Measurements from ENCODE around the gene LIME1. TPM values are rescaled to one million over a fixed set of nuclear protein-coding genes. Genes with fewer than 3 reads are reported as not detected.

LIME1 gene
- total RNA-seq, 1 donor from 2014 or later: 12.5 TPM

GRCh38 chr20:63777614-63778013 lies 41.1 kb downstream of the LIME1 start:
- no peak overlapping the region for H3K4me3 Mint-ChIP-seq (ENCODE audit: unreplicated experiment)
- no peaks in the 10 kb centered on the region for H3K27me3 Mint-ChIP-seq (ENCODE audit: unreplicated experiment)
- H3K9me3 Mint-ChIP-seq (ENCODE audit: unreplicated experiment): no peaks in the 10 kb centered on the region
- H3K36me3 Mint-ChIP-seq (ENCODE audit: unreplicated experiment): peaks cover 7% of the 10 kb centered on the region
- TF ChIP-seq CTCF (IDR thresholded peaks at IDR 0.05): no peak
- no peak for DNase-seq (ENCODE audit: extremely low spot score, unreplicated experiment)
- peaks cover 24% of the 10 kb centered on the region for H3K4me1 Mint-ChIP-seq (ENCODE audit: unreplicated experiment)
- no peak overlapping the region for H3K27ac Mint-ChIP-seq (ENCODE audit: unreplicated experiment)

GRCh38 chr20:63778034-63778752 lies 41.7 kb downstream of the LIME1 start:
- Mint-ChIP-seq H3K4me1 (ENCODE audit: unreplicated experiment) (peaks cover 18% of the 10 kb centered on the region), H3K36me3 (ENCODE audit: unreplicated experiment) (peaks cover 7% of the 10 kb centered on the region), H3K27ac (ENCODE audit: unreplicated experiment) (no peak overlapping the region), H3K9me3 (ENCODE audit: unreplicated experiment) (no peaks in the 10 kb centered on the region), H3K27me3 (ENCODE audit: unreplicated experiment) (no peaks in the 10 kb centered on the region), H3K4me3 (ENCODE audit: unreplicated experiment) (no peak overlapping the region)
- DNase-seq (ENCODE audit: extremely low spot score, unreplicated experiment): no peak
- TF ChIP-seq CTCF (IDR thresholded peaks at IDR 0.05): no peak

GRCh38 chr20:63778857-63779256 lies 42.4 kb downstream of the LIME1 start:
- Mint-ChIP-seq H3K4me3 (ENCODE audit: unreplicated experiment) (no peak overlapping the region), H3K27me3 (ENCODE audit: unreplicated experiment) (no peaks in the 10 kb centered on the region), H3K4me1 (ENCODE audit: unreplicated experiment) (peaks cover 16% of the 10 kb centered on the region), H3K27ac (ENCODE audit: unreplicated experiment) (no peak overlapping the region), H3K36me3 (ENCODE audit: unreplicated experiment) (peaks cover 10% of the 10 kb centered on the region), H3K9me3 (ENCODE audit: unreplicated experiment) (no peaks in the 10 kb centered on the region)
- no peak for TF ChIP-seq CTCF (IDR thresholded peaks at IDR 0.05)
- no peak for DNase-seq (ENCODE audit: extremely low spot score, unreplicated experiment)

GRCh38 chr20:63781181-63781580 lies 44.7 kb downstream of the LIME1 start:
- Mint-ChIP-seq H3K4me1 (ENCODE audit: unreplicated experiment) (peaks cover 5% of the 10 kb centered on the region), H3K27ac (ENCODE audit: unreplicated experiment) (no peak overlapping the region), H3K9me3 (ENCODE audit: unreplicated experiment) (no peaks in the 10 kb centered on the region), H3K36me3 (ENCODE audit: unreplicated experiment) (peaks cover 6% of the 10 kb centered on the region), H3K4me3 (ENCODE audit: unreplicated experiment) (no peak overlapping the region), H3K27me3 (ENCODE audit: unreplicated experiment) (no peaks in the 10 kb centered on the region)
- DNase-seq (ENCODE audit: extremely low spot score, unreplicated experiment): no peak
- no peak for TF ChIP-seq CTCF (IDR thresholded peaks at IDR 0.05)

GRCh38 chr20:63782051-63782471 lies 45.6 kb downstream of the LIME1 start:
- Mint-ChIP-seq H3K9me3 (ENCODE audit: unreplicated experiment) (no peaks in the 10 kb centered on the region), H3K36me3 (ENCODE audit: unreplicated experiment) (peaks cover 6% of the 10 kb centered on the region), H3K27me3 (ENCODE audit: unreplicated experiment) (no peaks in the 10 kb centered on the region), H3K4me3 (ENCODE audit: unreplicated experiment) (no peak overlapping the region), H3K27ac (ENCODE audit: unreplicated experiment) (no peak overlapping the region), H3K4me1 (ENCODE audit: unreplicated experiment) (peaks cover 10% of the 10 kb centered on the region)
- TF ChIP-seq CTCF (IDR thresholded peaks at IDR 0.05): no peak
- no peak for DNase-seq (ENCODE audit: extremely low spot score, unreplicated experiment)
